MM.1S (cell line): Measurements from ENCODE around the gene LRIF1.
"Not testable (repeated sequence)": the region's sequence is repeated elsewhere in the genome, so short reads cannot be mapped to it uniquely, and the experiment has no call there.

Experiments used
- DNase-seq: peaks from one replicate; pipeline ENCODE4 v3.0.0-alpha.2; 2015
- H2AFZ ChIP-seq: fragments of 300-600 bp; sonication (generic); 2 replicates; pipeline ENCODE4 v1.6.0; 2016; ENCODE audit warnings: antibody characterized with exemption, low read length
- H3F3A ChIP-seq: fragments of 300-600 bp; sonication (generic); 2 replicates; pipeline ENCODE4 v1.6.1; 2016; ENCODE audit warnings: mild to moderate bottlenecking, antibody characterized with exemption, low read length, moderate library complexity, mixed read lengths; ENCODE audit not compliant: insufficient read depth
- H3K27ac ChIP-seq: fragments of 300-600 bp; sonication (generic); 2 replicates; pipeline ENCODE4 v1.5.1; 2016; ENCODE audit warnings: mild to moderate bottlenecking, low read length
- H3K27me3 ChIP-seq: fragments of 300-600 bp; sonication (generic); replicated peaks from 2 replicates; pipeline ENCODE4 v1.6.0; 2016; ENCODE audit warnings: low read length; ENCODE audit not compliant: insufficient read depth
- H3K36me3 ChIP-seq: fragments of 300-600 bp; sonication (generic); replicated peaks from 2 replicates; pipeline ENCODE4 v1.6.1; 2016; ENCODE audit warnings: mild to moderate bottlenecking, low read length, mixed read lengths; ENCODE audit not compliant: insufficient read depth
- H3K4me1 ChIP-seq: fragments of 300-600 bp; sonication (generic); 2 replicates; pipeline ENCODE4 v1.6.1; 2016; ENCODE audit warnings: low read length, mixed read lengths
- H3K4me2 ChIP-seq: fragments of 300-600 bp; sonication (generic); 2 replicates; pipeline ENCODE4 v1.6.0; 2016; ENCODE audit warnings: low read depth, low read length
- H3K4me3 ChIP-seq: fragments of 300-600 bp; sonication (generic); 2 replicates; pipeline ENCODE4 v1.5.1; 2016; ENCODE audit warnings: low read length, mixed read lengths
- H3K79me2 ChIP-seq: fragments of 300-600 bp; sonication (generic); 2 replicates; pipeline ENCODE4 v1.6.1; 2016; ENCODE audit warnings: mixed run types, low read length, mixed read lengths
- H3K9ac ChIP-seq: fragments of 300-600 bp; sonication (generic); 2 replicates; pipeline ENCODE4 v1.6.1; 2016; ENCODE audit warnings: low read length, mixed read lengths
- H3K9me2 ChIP-seq: fragments of 300-600 bp; sonication (generic); replicated peaks from 2 replicates; pipeline ENCODE4 v1.6.1; 2016; ENCODE audit warnings: mild to moderate bottlenecking, low read length, mixed read lengths; ENCODE audit not compliant: insufficient read depth
- H3K9me3 ChIP-seq: fragments of 300-600 bp; sonication (generic); replicated peaks from 2 replicates; pipeline ENCODE4 v1.6.1; 2016; ENCODE audit warnings: mild to moderate bottlenecking, low read length, mixed read lengths; ENCODE audit not compliant: insufficient read depth
- H4K20me1 ChIP-seq: fragments of 300-600 bp; sonication (generic); 2 replicates; pipeline ENCODE4 v1.6.1; 2016; ENCODE audit warnings: mild to moderate bottlenecking, low read length, moderate library complexity, mixed read lengths; ENCODE audit not compliant: insufficient read depth
- EZH2 ChIP-seq: fragments of 300-600 bp; sonication (generic); optimal IDR thresholded peaks from 2 replicates; pipeline ENCODE3; 2017; ENCODE audit warnings: low read depth, mild to moderate bottlenecking, antibody characterized with exemption, low read length, mixed read lengths
- EZH2phosphoT487 ChIP-seq: fragments of 300-600 bp; sonication (generic); IDR thresholded peaks from 2 replicates; pipeline ENCODE4 v1.6.1; 2018; ENCODE audit warnings: antibody characterized with exemption, low read length
- TF ChIP-seq, protein P1 (sequence below): fragments of 300-600 bp; sonication (generic); IDR thresholded peaks from 2 replicates; pipeline ENCODE4 v1.5.1; 2016; ENCODE audit warnings: antibody characterized with exemption, low read length, mixed read lengths

The LRIF1 gene

GRCh38 chr1:110992329-110992728 lies 28.6 kb upstream of the LRIF1 start:
- H4K20me1 ChIP-seq, H3K4me1 ChIP-seq, H3K9ac ChIP-seq, H3K36me3 ChIP-seq, H3K4me3 ChIP-seq, H3F3A ChIP-seq, H2AFZ ChIP-seq, H3K9me2 ChIP-seq, H3K4me2 ChIP-seq, H3K79me2 ChIP-seq, H3K27ac ChIP-seq, H3K9me3 ChIP-seq, H3K27me3 ChIP-seq: not testable (repeated sequence)
- DNase-seq, result peak; percentile 28
- TF ChIP-seq, protein P1, sequence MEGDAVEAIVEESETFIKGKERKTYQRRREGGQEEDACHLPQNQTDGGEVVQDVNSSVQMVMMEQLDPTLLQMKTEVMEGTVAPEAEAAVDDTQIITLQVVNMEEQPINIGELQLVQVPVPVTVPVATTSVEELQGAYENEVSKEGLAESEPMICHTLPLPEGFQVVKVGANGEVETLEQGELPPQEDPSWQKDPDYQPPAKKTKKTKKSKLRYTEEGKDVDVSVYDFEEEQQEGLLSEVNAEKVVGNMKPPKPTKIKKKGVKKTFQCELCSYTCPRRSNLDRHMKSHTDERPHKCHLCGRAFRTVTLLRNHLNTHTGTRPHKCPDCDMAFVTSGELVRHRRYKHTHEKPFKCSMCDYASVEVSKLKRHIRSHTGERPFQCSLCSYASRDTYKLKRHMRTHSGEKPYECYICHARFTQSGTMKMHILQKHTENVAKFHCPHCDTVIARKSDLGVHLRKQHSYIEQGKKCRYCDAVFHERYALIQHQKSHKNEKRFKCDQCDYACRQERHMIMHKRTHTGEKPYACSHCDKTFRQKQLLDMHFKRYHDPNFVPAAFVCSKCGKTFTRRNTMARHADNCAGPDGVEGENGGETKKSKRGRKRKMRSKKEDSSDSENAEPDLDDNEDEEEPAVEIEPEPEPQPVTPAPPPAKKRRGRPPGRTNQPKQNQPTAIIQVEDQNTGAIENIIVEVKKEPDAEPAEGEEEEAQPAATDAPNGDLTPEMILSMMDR, result peak; percentile 25

GRCh38 chr1:110991295-110991694 lies 27.6 kb upstream of the LRIF1 start:
- H3K4me3 ChIP-seq, H3K4me1 ChIP-seq, H3K79me2 ChIP-seq, H3K9me2 ChIP-seq, H3K36me3 ChIP-seq, H3K9ac ChIP-seq, H3F3A ChIP-seq, H3K9me3 ChIP-seq, H3K4me2 ChIP-seq, H2AFZ ChIP-seq, DNase-seq, H3K27me3 ChIP-seq, H4K20me1 ChIP-seq, H3K27ac ChIP-seq: not testable (repeated sequence)

GRCh38 chr1:110990541-110990940 lies 26.8 kb upstream of the LRIF1 start:
- H3K9me2 ChIP-seq, result no peaks in the 10 kb centered on the region
- H3K9me3 ChIP-seq, result no peaks in the 10 kb centered on the region
- no peak for DNase-seq
- no peak overlapping the region for H3K9ac ChIP-seq
- no peak overlapping the region for H3K4me2 ChIP-seq
- no peaks in the 10 kb centered on the region for H3K4me1 ChIP-seq
- no peaks in the 10 kb centered on the region for H3F3A ChIP-seq
- TF ChIP-seq EZH2phosphoT487, result no peak
- TF ChIP-seq, protein P1, result no peak
- TF ChIP-seq EZH2, result no peak
- no peaks in the 10 kb centered on the region for H4K20me1 ChIP-seq
- no peaks in the 10 kb centered on the region for H3K79me2 ChIP-seq
- no peaks in the 10 kb centered on the region for H3K27me3 ChIP-seq
- H2AFZ ChIP-seq, result no peak overlapping the region
- H3K27ac ChIP-seq, result no peak overlapping the region
- no peak overlapping the region for H3K4me3 ChIP-seq
- no peaks in the 10 kb centered on the region for H3K36me3 ChIP-seq

- H4K20me1 ChIP-seq, result no peaks in the 10 kb centered on the region
- TF ChIP-seq, protein P1, result no peak
- TF ChIP-seq EZH2phosphoT487, result no peak
- TF ChIP-seq EZH2, result no peak
- H3K9me3 ChIP-seq, result no peaks in the 10 kb centered on the region
- no peak overlapping the region for H3K27ac ChIP-seq
- no peaks in the 10 kb centered on the region for H3K36me3 ChIP-seq
- no peak for DNase-seq
- H3K4me2 ChIP-seq, result no peak overlapping the region
- no peaks in the 10 kb centered on the region for H3F3A ChIP-seq
- H2AFZ ChIP-seq, result no peak overlapping the region
- H3K9ac ChIP-seq, result no peak overlapping the region
- H3K79me2 ChIP-seq, result no peaks in the 10 kb centered on the region
- no peaks in the 10 kb centered on the region for H3K4me1 ChIP-seq
- no peak overlapping the region for H3K4me3 ChIP-seq
- H3K27me3 ChIP-seq, result no peaks in the 10 kb centered on the region
- no peaks in the 10 kb centered on the region for H3K9me2 ChIP-seq
Measured at GRCh38 chr1:110986407-110986891, 22.7 kb upstream of the LRIF1 start.
